GM12878 (cell line): Measurements from ENCODE around the gene CHRNA3. TPM values are rescaled to one million over a fixed set of nuclear protein-coding genes. Genes with fewer than 3 reads are reported as not detected.

ENCODE experiments used
- HDAC2 ChIP-seq: fragments of 200-600 bp; sonication (generic); IDR thresholded peaks from 2 replicates; pipeline ENCODE4 v1.6.1; 2017
- NR2C1 ChIP-seq: fragments of 450-650 bp; IDR thresholded peaks from 2 replicates; pipeline ENCODE4 v1.6.1; 2017; ENCODE audit warnings: antibody characterized with exemption, mild to moderate bottlenecking, moderate library complexity
- PBX3 ChIP-seq: IDR thresholded peaks from 2 replicates; pipeline ENCODE4 v1.6.1; 2011; ENCODE audit warnings: mild to moderate bottlenecking, low read depth, low read length, moderate library complexity; ENCODE audit not compliant: insufficient replicate concordance
- POU2F2 ChIP-seq: IDR thresholded peaks from 3 replicates; pipeline ENCODE4 v1.6.1; 2011; ENCODE audit warnings: low read depth, mild to moderate bottlenecking, low read length, borderline replicate concordance
- RELA ChIP-seq: fragments of 450-650 bp; IDR thresholded peaks from 2 replicates; pipeline ENCODE4 v1.8.0; 2014; ENCODE audit warnings: borderline replicate concordance; ENCODE audit not compliant: partially characterized antibody
- SIN3A ChIP-seq: IDR thresholded peaks from 2 replicates; pipeline ENCODE4 v1.6.1; 2012; ENCODE audit warnings: low read depth, low read length, improper control_type of control experiment
- ZBTB40 ChIP-seq: fragments of 450-650 bp; IDR thresholded peaks from 2 replicates; pipeline ENCODE4 v1.6.1; 2016; ENCODE audit warnings: mild to moderate bottlenecking, moderate library complexity, borderline replicate concordance
- polyA plus RNA-seq, 11 experiments: library from polyadenylated mRNA; depleted of rRNA in 4 of 11; unstranded in 6 of 11; stranded (reverse) in 5 of 11; fragments of >200 nt; fragmentation: Nextera tagmentation in 4 of 11; fragmentation: Illumina TruSeq in 1 of 11; extraction: Ambion mirVana in 4 of 11; extraction: Trizol in 1 of 11; gene quantifications; 1 replicate in 1 of 11; 2 replicates in 10 of 11; pipeline versions ENCODE4 v1.2.1 to v1.2.3, GENCODE V29; 2011 to 2016; ENCODE audit warnings: inconsistent platforms in 2 of 11, missing spikeins in 2 of 11, low read depth in 1 of 11
- total RNA-seq, 4 experiments: library from RNA; depleted of rRNA in 3 of 4; stranded (reverse); fragments of >200 nt in 3 of 4; fragmentation: Illumina TruSeq in 1 of 4; extraction: Trizol in 1 of 4; gene quantifications; 2 replicates each; pipeline versions ENCODE4 v1.2.1 to v1.2.3, GENCODE V29; 2013 to 2021
- TF ChIP-seq, protein P1 (sequence below): fragments of 150-350 bp; IDR thresholded peaks from 2 replicates; pipeline ENCODE4 v1.6.1; 2016; ENCODE audit warnings: low read depth, low read length

The CHRNA3 gene
- total and polyA plus RNA-seq, 10 of the 15 experiments (the other 5 are each of a cell fraction or from before 2014, with no cell fraction given), result 0.06 to 0.19 (median 0.09) TPM; not detected in 7

- TF ChIP-seq ZBTB40 (no peak), SIN3A (no peak), POU2F2 (no peak), PBX3 (no peak), RELA (no peak), HDAC2 (no peak), NR2C1 (no peak)
- TF ChIP-seq, protein P1, sequence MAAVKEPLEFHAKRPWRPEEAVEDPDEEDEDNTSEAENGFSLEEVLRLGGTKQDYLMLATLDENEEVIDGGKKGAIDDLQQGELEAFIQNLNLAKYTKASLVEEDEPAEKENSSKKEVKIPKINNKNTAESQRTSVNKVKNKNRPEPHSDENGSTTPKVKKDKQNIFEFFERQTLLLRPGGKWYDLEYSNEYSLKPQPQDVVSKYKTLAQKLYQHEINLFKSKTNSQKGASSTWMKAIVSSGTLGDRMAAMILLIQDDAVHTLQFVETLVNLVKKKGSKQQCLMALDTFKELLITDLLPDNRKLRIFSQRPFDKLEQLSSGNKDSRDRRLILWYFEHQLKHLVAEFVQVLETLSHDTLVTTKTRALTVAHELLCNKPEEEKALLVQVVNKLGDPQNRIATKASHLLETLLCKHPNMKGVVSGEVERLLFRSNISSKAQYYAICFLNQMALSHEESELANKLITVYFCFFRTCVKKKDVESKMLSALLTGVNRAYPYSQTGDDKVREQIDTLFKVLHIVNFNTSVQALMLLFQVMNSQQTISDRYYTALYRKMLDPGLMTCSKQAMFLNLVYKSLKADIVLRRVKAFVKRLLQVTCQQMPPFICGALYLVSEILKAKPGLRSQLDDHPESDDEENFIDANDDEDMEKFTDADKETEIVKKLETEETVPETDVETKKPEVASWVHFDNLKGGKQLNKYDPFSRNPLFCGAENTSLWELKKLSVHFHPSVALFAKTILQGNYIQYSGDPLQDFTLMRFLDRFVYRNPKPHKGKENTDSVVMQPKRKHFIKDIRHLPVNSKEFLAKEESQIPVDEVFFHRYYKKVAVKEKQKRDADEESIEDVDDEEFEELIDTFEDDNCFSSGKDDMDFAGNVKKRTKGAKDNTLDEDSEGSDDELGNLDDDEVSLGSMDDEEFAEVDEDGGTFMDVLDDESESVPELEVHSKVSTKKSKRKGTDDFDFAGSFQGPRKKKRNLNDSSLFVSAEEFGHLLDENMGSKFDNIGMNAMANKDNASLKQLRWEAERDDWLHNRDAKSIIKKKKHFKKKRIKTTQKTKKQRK, result no peak
Observed at GRCh38 chr15:78626381-78626995, 5.7 kb upstream of the CHRNA3 start (continued).
